WTC11 (cell line): Measurements from ENCODE around the gene DYRK1A. TPM values are rescaled to one million over a fixed set of nuclear protein-coding genes. Genes with fewer than 3 reads are reported as not detected.

Experiments
- ATAC-seq: fragments of 200-7000 bp; cut with Tn5 transposase; 2 replicates; pipeline ENCODE4 v1.10.0; 2021; ENCODE audit warnings: mild to moderate bottlenecking, moderate library complexity
- CTCF ChIA-PET: fragments of 300-600 bp; sonication (Branson Sonifier 250); formaldehyde crosslinking; loops from one replicate; lab custom pipeline; 2021; ENCODE audit warnings: antibody characterized with exemption; lab: Charles Lee
- POLR2A ChIA-PET: fragments of 350-600 bp; sonication (Branson Sonifier 250); formaldehyde crosslinking; loops from one replicate; lab custom pipeline; 2021; ENCODE audit warnings: antibody characterized with exemption; lab: Charles Lee
- DNase-seq: peaks from one replicate; pipeline ENCODE4 v3.0.0; 2021; ENCODE audit warnings: low spot score
- H3K27ac Mint-ChIP-seq: 2 replicates; pipeline ENCODE4 v1.8.0; 2021; ENCODE audit warnings: mixed read lengths
- H3K27me3 Mint-ChIP-seq: 2 replicates; pipeline ENCODE4 v1.8.0; 2021; ENCODE audit warnings: low read depth, mild to moderate bottlenecking, moderate library complexity, mixed read lengths
- H3K36me3 Mint-ChIP-seq: 2 replicates; pipeline ENCODE4 v1.8.0; 2021; ENCODE audit warnings: mixed read lengths
- H3K4me1 Mint-ChIP-seq: 2 replicates; pipeline ENCODE4 v1.8.0; 2022; ENCODE audit warnings: mixed read lengths
- H3K4me3 Mint-ChIP-seq: 2 replicates; pipeline ENCODE4 v1.8.0; 2021; ENCODE audit warnings: mild to moderate bottlenecking, moderate library complexity, mixed read lengths
- H3K9me3 Mint-ChIP-seq: 2 replicates; pipeline ENCODE4 v1.8.0; 2021; ENCODE audit warnings: mixed read lengths
- ATF2 ChIP-seq: sonication (generic); formaldehyde crosslinking; IDR thresholded peaks from 2 replicates; pipeline ENCODE4 v1.8.1; 2022; ENCODE audit warnings: low read depth, missing genetic modification reagents, borderline replicate concordance
- CREB1 ChIP-seq: sonication (generic); formaldehyde crosslinking; IDR thresholded peaks from 2 replicates; pipeline ENCODE4 v1.8.0; 2023; ENCODE audit warnings: mild to moderate bottlenecking, missing genetic modification reagents
- EMX1 ChIP-seq: fragments of 250-450 bp; sonication (Bioruptor Pico); IDR thresholded peaks from 2 replicates; pipeline ENCODE4 v1.8.0; 2021; ENCODE audit warnings: mild to moderate bottlenecking
- ESRRA ChIP-seq: sonication (generic); formaldehyde crosslinking; IDR thresholded peaks from 2 replicates; pipeline ENCODE4 v1.8.1; 2022; ENCODE audit warnings: mild to moderate bottlenecking, missing genetic modification reagents, borderline replicate concordance
- FOXJ3 ChIP-seq: sonication (generic); formaldehyde crosslinking; IDR thresholded peaks from 2 replicates; pipeline ENCODE4 v1.9.0; 2021; ENCODE audit warnings: missing genetic modification reagents, mild to moderate bottlenecking, borderline replicate concordance
- GRHL2 ChIP-seq: fragments of 250-450 bp; sonication (Bioruptor Pico); IDR thresholded peaks from 2 replicates; pipeline ENCODE4 v1.8.0; 2022; ENCODE audit warnings: mild to moderate bottlenecking, moderate library complexity; ENCODE audit not compliant: insufficient replicate concordance, severe bottlenecking
- HMGXB4 ChIP-seq: sonication (generic); formaldehyde crosslinking; IDR thresholded peaks from 2 replicates; pipeline ENCODE4 v1.8.1; 2023; ENCODE audit warnings: mild to moderate bottlenecking, moderate library complexity, missing genetic modification reagents
- IRF2 ChIP-seq: sonication (generic); formaldehyde crosslinking; IDR thresholded peaks from 2 replicates; pipeline ENCODE4 v1.8.0; 2022; ENCODE audit warnings: low read depth, missing genetic modification reagents, borderline replicate concordance
- JAZF1 ChIP-seq: fragments of 250-450 bp; sonication (Bioruptor Pico); IDR thresholded peaks from 2 replicates; pipeline ENCODE4 v1.9.0; 2021; ENCODE audit warnings: moderate library complexity, mild to moderate bottlenecking, inconsistent platforms
- NFYB ChIP-seq: sonication (generic); formaldehyde crosslinking; conservative IDR thresholded peaks from 2 replicates; pipeline ENCODE4 v1.8.0; 2022; ENCODE audit warnings: low read depth, missing genetic modification reagents
- OVOL2 ChIP-seq: fragments of 250-450 bp; sonication (Bioruptor Pico); IDR thresholded peaks from 2 replicates; pipeline ENCODE4 v1.9.0; 2021; ENCODE audit warnings: mild to moderate bottlenecking, borderline replicate concordance
- SOX15 ChIP-seq: fragments of 250-450 bp; sonication (Bioruptor Pico); IDR thresholded peaks from 2 replicates; pipeline ENCODE4 v1.9.0; 2021; ENCODE audit warnings: mild to moderate bottlenecking
- USF1 ChIP-seq: sonication (generic); formaldehyde crosslinking; IDR thresholded peaks from 2 replicates; pipeline ENCODE4 v1.8.0; 2022; ENCODE audit warnings: mild to moderate bottlenecking, missing genetic modification reagents
- ZNF671 ChIP-seq: fragments of 250-450 bp; sonication (Bioruptor Pico); IDR thresholded peaks from 2 replicates; pipeline ENCODE4 v1.8.0; 2021; ENCODE audit warnings: mild to moderate bottlenecking
- total RNA-seq: library from RNA; stranded (reverse); gene quantifications from 3 replicates; pipeline ENCODE4 v1.2.3, GENCODE V29; 2021
- TF ChIP-seq, protein P1 (sequence below): sonication (generic); formaldehyde crosslinking; IDR thresholded peaks from 2 replicates; pipeline ENCODE4 v1.8.0; 2023; ENCODE audit warnings: missing genetic modification reagents, mild to moderate bottlenecking, borderline replicate concordance
- TF ChIP-seq, protein P2 (sequence below): sonication (generic); formaldehyde crosslinking; IDR thresholded peaks from 2 replicates; pipeline ENCODE4 v1.8.0; 2022; ENCODE audit warnings: mild to moderate bottlenecking, missing genetic modification reagents
- TF ChIP-seq, protein P3 (sequence below): fragments of 250-450 bp; sonication (Bioruptor Pico); conservative IDR thresholded peaks from 2 replicates; pipeline ENCODE4 v1.9.0; 2021; ENCODE audit warnings: mild to moderate bottlenecking

The DYRK1A gene
- total RNA-seq, 1 experiment from 2014 or later, result 56.5 TPM

- TF ChIP-seq, protein P1, sequence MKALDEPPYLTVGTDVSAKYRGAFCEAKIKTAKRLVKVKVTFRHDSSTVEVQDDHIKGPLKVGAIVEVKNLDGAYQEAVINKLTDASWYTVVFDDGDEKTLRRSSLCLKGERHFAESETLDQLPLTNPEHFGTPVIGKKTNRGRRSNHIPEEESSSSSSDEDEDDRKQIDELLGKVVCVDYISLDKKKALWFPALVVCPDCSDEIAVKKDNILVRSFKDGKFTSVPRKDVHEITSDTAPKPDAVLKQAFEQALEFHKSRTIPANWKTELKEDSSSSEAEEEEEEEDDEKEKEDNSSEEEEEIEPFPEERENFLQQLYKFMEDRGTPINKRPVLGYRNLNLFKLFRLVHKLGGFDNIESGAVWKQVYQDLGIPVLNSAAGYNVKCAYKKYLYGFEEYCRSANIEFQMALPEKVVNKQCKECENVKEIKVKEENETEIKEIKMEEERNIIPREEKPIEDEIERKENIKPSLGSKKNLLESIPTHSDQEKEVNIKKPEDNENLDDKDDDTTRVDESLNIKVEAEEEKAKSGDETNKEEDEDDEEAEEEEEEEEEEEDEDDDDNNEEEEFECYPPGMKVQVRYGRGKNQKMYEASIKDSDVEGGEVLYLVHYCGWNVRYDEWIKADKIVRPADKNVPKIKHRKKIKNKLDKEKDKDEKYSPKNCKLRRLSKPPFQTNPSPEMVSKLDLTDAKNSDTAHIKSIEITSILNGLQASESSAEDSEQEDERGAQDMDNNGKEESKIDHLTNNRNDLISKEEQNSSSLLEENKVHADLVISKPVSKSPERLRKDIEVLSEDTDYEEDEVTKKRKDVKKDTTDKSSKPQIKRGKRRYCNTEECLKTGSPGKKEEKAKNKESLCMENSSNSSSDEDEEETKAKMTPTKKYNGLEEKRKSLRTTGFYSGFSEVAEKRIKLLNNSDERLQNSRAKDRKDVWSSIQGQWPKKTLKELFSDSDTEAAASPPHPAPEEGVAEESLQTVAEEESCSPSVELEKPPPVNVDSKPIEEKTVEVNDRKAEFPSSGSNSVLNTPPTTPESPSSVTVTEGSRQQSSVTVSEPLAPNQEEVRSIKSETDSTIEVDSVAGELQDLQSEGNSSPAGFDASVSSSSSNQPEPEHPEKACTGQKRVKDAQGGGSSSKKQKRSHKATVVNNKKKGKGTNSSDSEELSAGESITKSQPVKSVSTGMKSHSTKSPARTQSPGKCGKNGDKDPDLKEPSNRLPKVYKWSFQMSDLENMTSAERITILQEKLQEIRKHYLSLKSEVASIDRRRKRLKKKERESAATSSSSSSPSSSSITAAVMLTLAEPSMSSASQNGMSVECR, result no peak
- no peak for TF ChIP-seq OVOL2 (CRISPR knock-in tag)
- no peak for TF ChIP-seq USF1 (CRISPR knock-in tag)
- TF ChIP-seq, protein P2, sequence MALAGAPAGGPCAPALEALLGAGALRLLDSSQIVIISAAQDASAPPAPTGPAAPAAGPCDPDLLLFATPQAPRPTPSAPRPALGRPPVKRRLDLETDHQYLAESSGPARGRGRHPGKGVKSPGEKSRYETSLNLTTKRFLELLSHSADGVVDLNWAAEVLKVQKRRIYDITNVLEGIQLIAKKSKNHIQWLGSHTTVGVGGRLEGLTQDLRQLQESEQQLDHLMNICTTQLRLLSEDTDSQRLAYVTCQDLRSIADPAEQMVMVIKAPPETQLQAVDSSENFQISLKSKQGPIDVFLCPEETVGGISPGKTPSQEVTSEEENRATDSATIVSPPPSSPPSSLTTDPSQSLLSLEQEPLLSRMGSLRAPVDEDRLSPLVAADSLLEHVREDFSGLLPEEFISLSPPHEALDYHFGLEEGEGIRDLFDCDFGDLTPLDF (CRISPR knock-in tag), result no peak
- TF ChIP-seq, all 79 proteins: peak for 0
Measured at GRCh38 chr21:37551331-37551992, 184.9 kb downstream of the DYRK1A start (continued).

GRCh38 chr21:37551993-37552355, 185.4 kb downstream of the DYRK1A start:
- no peak overlapping the region for H3K4me3 Mint-ChIP-seq
- H3K4me1 Mint-ChIP-seq, result peaks cover 13% of the 10 kb centered on the region
- DNase-seq, result no peak
- no peaks in the 10 kb centered on the region; the same call in 1 of the 2 replicates for H3K27me3 Mint-ChIP-seq
- TF ChIP-seq JAZF1 (CRISPR knock-in tag), result no peak
- TF ChIP-seq IRF2, result no peak
- TF ChIP-seq GRHL2, result no peak
- TF ChIP-seq, protein P3, sequence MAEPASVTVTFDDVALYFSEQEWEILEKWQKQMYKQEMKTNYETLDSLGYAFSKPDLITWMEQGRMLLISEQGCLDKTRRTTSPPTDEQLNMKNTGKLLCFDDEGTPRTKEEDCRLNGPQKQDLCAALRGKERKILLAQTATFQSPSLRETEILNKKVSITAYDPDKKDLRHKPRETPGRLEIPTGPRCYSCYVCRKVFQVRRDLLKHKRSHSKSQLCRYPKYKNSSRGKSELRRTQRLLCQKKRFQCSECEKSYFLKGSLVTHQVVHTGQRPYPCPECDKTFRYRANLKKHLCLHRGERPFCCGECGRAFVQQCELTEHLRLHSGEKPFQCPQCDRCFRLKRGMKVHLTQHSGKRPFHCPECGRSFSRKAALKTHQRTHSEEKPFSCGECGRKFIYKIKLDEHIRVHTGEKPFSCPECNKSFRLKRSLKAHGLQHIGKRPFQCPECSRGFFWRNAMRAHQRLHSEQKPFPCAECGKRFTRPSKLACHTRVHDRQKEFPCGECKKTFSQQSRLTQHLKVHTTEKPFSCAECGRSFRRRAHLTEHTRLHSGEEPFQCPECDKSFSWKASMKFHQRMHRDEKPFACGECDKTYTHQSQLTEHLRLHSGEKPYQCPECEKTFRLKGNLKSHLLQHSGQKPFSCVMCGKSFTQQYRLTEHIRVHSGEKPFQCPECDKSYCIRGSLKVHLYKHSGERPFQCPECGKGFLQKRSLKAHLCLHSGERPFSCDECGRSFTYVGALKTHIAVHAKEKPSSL (CRISPR knock-in tag), result no peak
- TF ChIP-seq ATF2 (CRISPR knock-in tag), result no peak
- TF ChIP-seq FOXJ3 (CRISPR knock-in tag), result no peak
- ATAC-seq, result no peak
- 0 out of 2 replicates have a peak overlapping the region, but pooled peaks have one; percentile 54 for H3K27ac Mint-ChIP-seq
- ChIA-PET POLR2A (interaction anchor here (1.2 kb wide), 1 partner anchor 11 kb away, joined by 3 read pairs; no protein-coding TSS in a partner anchor), CTCF (interaction anchor here (1.4 kb wide), 1 partner anchor 11 kb away, joined by 9 read pairs; no protein-coding TSS in a partner anchor)
- peaks cover 6% of the 10 kb centered on the region; the same call in 1 of the 2 replicates for H3K9me3 Mint-ChIP-seq
- no peaks in the 10 kb centered on the region for H3K36me3 Mint-ChIP-seq

GRCh38 chr21:37552496-37553029, 186.0 kb downstream of the DYRK1A start:
- Mint-ChIP-seq H3K36me3 (no peaks in the 10 kb centered on the region), H3K4me1 (peaks cover 10% of the 10 kb centered on the region), H3K27ac (peak overlapping the region; percentile 54; the same call in 1 of the 2 replicates), H3K9me3 (peaks cover 6% of the 10 kb centered on the region; the same call in 1 of the 2 replicates), H3K27me3 (no peaks in the 10 kb centered on the region; the same call in 1 of the 2 replicates), H3K4me3 (no peak overlapping the region)
- DNase-seq (no peak), ATAC-seq (no peak)
- ChIA-PET POLR2A (no interaction called here), CTCF (interaction anchor here (1.4 kb wide), 1 partner anchor 11 kb away, joined by 9 read pairs; no protein-coding TSS in a partner anchor)
- TF ChIP-seq, protein P3 (CRISPR knock-in tag), result no peak
- no peak for TF ChIP-seq SOX15 (CRISPR knock-in tag)
- no peak for TF ChIP-seq ZNF671
- no peak for TF ChIP-seq NFYB
- TF ChIP-seq ESRRA (CRISPR knock-in tag), result no peak
- no peak for TF ChIP-seq CREB1
- TF ChIP-seq HMGXB4 (CRISPR knock-in tag), result no peak
- no peak for TF ChIP-seq EMX1 (CRISPR knock-in tag)
